Measurements from ENCODE around the gene NOTCH3.

- TF ChIP-seq TAF1 (IDR thresholded peaks at IDR 0.05; ENCODE audit: low read depth, low read length) (no peak), POLR2A (IDR thresholded peaks at IDR 0.05; ENCODE audit: low read depth, low read length) (no peak), POLR2AphosphoS5 (IDR thresholded peaks at IDR 0.05; ENCODE audit: low read depth, low read length) (no peak), PAX5 (IDR thresholded peaks at IDR 0.05; ENCODE audit: insufficient read depth, low read length, severe bottlenecking) (no peak), POU2F2 (IDR thresholded peaks at IDR 0.05; ENCODE audit: low read depth, low read length) (no peak), SPI1 (IDR thresholded peaks at IDR 0.05; ENCODE audit: low read depth, low read length) (no peak)
Observed at GRCh38 chr19:15196360-15197005, 4.3 kb downstream of the NOTCH3 start.

Measured in GM12891 (cell line).